Endodermal cell (in vitro differentiated cells): ENCODE measurements around the gene KLHL20. TPM values are rescaled to one million over a fixed set of nuclear protein-coding genes. Genes with fewer than 3 reads are reported as not detected.
"Not testable (repeated sequence)": the region's sequence is repeated elsewhere in the genome, so short reads cannot be mapped to it uniquely, and the experiment has no call there.

ENCODE experiments used
- DNase-seq: peaks from one replicate; pipeline ENCODE4 v3.0.0-alpha.2; 2017
- H3K27ac ChIP-seq: 2 replicates; pipeline ENCODE4 v1.5.1; 2013; ENCODE audit warnings: mild to moderate bottlenecking, low read depth, low read length, moderate library complexity
- H3K27me3 ChIP-seq: 2 replicates; pipeline ENCODE4 v1.6.1; 2013; ENCODE audit warnings: mild to moderate bottlenecking, low read length, moderate library complexity; ENCODE audit not compliant: insufficient read depth, control insufficient read depth, poor library complexity, severe bottlenecking
- H3K36me3 ChIP-seq: 2 replicates; pipeline ENCODE4 v1.7.0; 2013; ENCODE audit warnings: mild to moderate bottlenecking, low read length, moderate library complexity; ENCODE audit not compliant: control insufficient read depth, insufficient read depth
- H3K4me1 ChIP-seq: one replicate; pipeline ENCODE4 v1.7.0; 2013; ENCODE audit warnings: low read length; ENCODE audit not compliant: control insufficient read depth, insufficient read depth
- H3K4me3 ChIP-seq: 2 replicates; pipeline ENCODE4 v1.5.1; 2013; ENCODE audit warnings: mild to moderate bottlenecking, low read length, moderate library complexity
- H3K9ac ChIP-seq: 2 replicates; pipeline ENCODE4 v1.6.1; 2013; ENCODE audit warnings: mild to moderate bottlenecking, low read length, moderate library complexity; ENCODE audit not compliant: poor library complexity, severe bottlenecking; ENCODE audit errors: extremely low read depth
- H3K9me3 ChIP-seq: 2 replicates; pipeline ENCODE4 v1.6.1; 2013; ENCODE audit warnings: mild to moderate bottlenecking, low read length, moderate library complexity; ENCODE audit not compliant: control insufficient read depth
- H3K27ac Mint-ChIP-seq: 2 replicates; pipeline ENCODE4 v1.8.0; 2020; ENCODE audit warnings: mixed read lengths
- H3K27me3 Mint-ChIP-seq: 2 replicates; pipeline ENCODE4 v1.8.0; 2021; ENCODE audit warnings: mild to moderate bottlenecking, mixed read lengths; ENCODE audit not compliant: insufficient read depth
- H3K36me3 Mint-ChIP-seq: 2 replicates; pipeline ENCODE4 v1.8.0; 2020; ENCODE audit warnings: low read depth, mixed read lengths
- H3K4me1 Mint-ChIP-seq: 2 replicates; pipeline ENCODE4 v1.8.0; 2020; ENCODE audit warnings: mixed read lengths
- H3K4me3 Mint-ChIP-seq: 2 replicates; pipeline ENCODE4 v1.8.0; 2020; ENCODE audit warnings: mild to moderate bottlenecking, moderate library complexity, mixed read lengths
- H3K9me3 Mint-ChIP-seq: 2 replicates; pipeline ENCODE4 v1.8.0; 2020; ENCODE audit warnings: mild to moderate bottlenecking, mixed read lengths
- CTCF ChIP-seq: fragments of 200-600 bp; sonication (generic); conservative IDR thresholded peaks from 2 replicates; pipeline ENCODE4 v1.5.0; 2021; ENCODE audit warnings: antibody characterized with exemption, mild to moderate bottlenecking
- WGBS, 2 experiments: methylation state at CpG; one replicate each; pipeline versions ENCODE4 v1.1.5 to v1.1.7; 2013; ENCODE audit warnings: missing lambda C conversion rate in 2 of 2, mixed read lengths in 1 of 2; ENCODE audit not compliant: insufficient coverage in 1 of 2, insufficient read length in 1 of 2; 5-methylcytosine and 5-hydroxymethylcytosine counted together
- long read RNA-seq, 4 experiments: library from polyadenylated mRNA in 2 of 4; library from RNA in 1 of 4; library from capped mRNA in 1 of 4; stranded (forward) in 3 of 4; unstranded in 1 of 4; transcript quantifications; one replicate each; pipeline ENCODE4 v2.0.0, GENCODE V29; 2020 to 2021; ENCODE audit warnings: inconsistent platforms in 1 of 4
- polyA plus RNA-seq, 2 experiments: library from polyadenylated mRNA; stranded (reverse); fragments of 50-300 nt; gene quantifications; one replicate each; pipeline ENCODE4 v1.2.3, GENCODE V29; 2013
- total RNA-seq, 2 donors: library from RNA; stranded (reverse); fragmentation: NEBNext Ultra II Directional in 1 of 2; extraction: Animal tissue kit (Norgen Biotek cat#: 25700) in 1 of 2; gene quantifications; 2 replicates in 1 of 2; 3 replicates in 1 of 2; pipeline ENCODE4 v1.2.1, GENCODE V29; 2021

Gene KLHL20
- total RNA-seq, result 10 to 100 TPM; 15.6 to 17.3 TPM
- polyA plus RNA-seq (2013, experiment 1 of 2), result 16.9 TPM
- 14.7 TPM for polyA plus RNA-seq (2013, experiment 2 of 2)
- long read RNA-seq, experiment 1, partial matches to known transcripts, result 5 of 9 reads
- long read RNA-seq, experiment 1, other reads (novel, unspliced or antisense), result 4 of 9 reads
- long read RNA-seq, experiment 2, transcript KLHL20-201 (12 exons, 3,421 nt), result major isoform, 18 of 51 reads
- long read RNA-seq, experiment 2, partial matches to known transcripts, result 3 of 51 reads
- long read RNA-seq, experiment 2, other reads (novel, unspliced or antisense), result 30 of 51 reads
- long read RNA-seq, experiment 3, transcript KLHL20-201 (12 exons, 3,421 nt), result major isoform, 35 of 64 reads
- long read RNA-seq, experiment 3, partial matches to known transcripts, result 7 of 64 reads
- long read RNA-seq, experiment 3, other reads (novel, unspliced or antisense), result 22 of 64 reads
- long read RNA-seq, experiment 4, partial matches to known transcripts, result 11 of 17 reads
- long read RNA-seq, experiment 4, other reads (novel, unspliced or antisense), result 3 of 17 reads

- Histone ChIP-seq H3K4me1 (no peaks in the 10 kb centered on the region), H3K9ac (peak within 1 kb of the TSS; percentile 74), H3K36me3 (no peaks in the 10 kb centered on the region), H3K4me3 (peak within 1 kb of the TSS; percentile 99), H3K27ac (peak within 1 kb of the TSS; percentile 57), H3K9me3 (no peaks in the 10 kb centered on the region), H3K27me3 (peaks cover 10% of the 10 kb centered on the region)
- 1% methylated on average over 17 to 43 of the region's 43 CpGs for WGBS, 2 experiments
- Mint-ChIP-seq H3K4me3 (peak within 1 kb of the TSS; percentile 93), H3K27me3 (peaks cover 19% of the 10 kb centered on the region), H3K27ac (peak within 1 kb of the TSS; percentile 89), H3K4me1 (peaks cover 19% of the 10 kb centered on the region), H3K9me3 (no peaks in the 10 kb centered on the region), H3K36me3 (peaks cover 8% of the 10 kb centered on the region)
- TF ChIP-seq CTCF, result no peak
- DNase-seq, result peak; percentile 95
Measured at GRCh38 chr1:173714759-173715537, at the start of gene KLHL20. TSS of gene KLHL20 (plus strand) at chr1:173714981. CDS start at chr1:173716044, 1,063 bp downstream.

GRCh38 chr1:173666646-173667045, 48.1 kb upstream of the KLHL20 start:
- no peak overlapping the region for H3K4me3 Mint-ChIP-seq
- Histone ChIP-seq H3K36me3 (no peaks in the 10 kb centered on the region), H3K4me1 (no peaks in the 10 kb centered on the region), H3K9ac (no peak overlapping the region), H3K27me3 (no peaks in the 10 kb centered on the region), H3K27ac (no peak overlapping the region), H3K4me3 (no peak overlapping the region), H3K9me3 (no peaks in the 10 kb centered on the region)
- no peak for TF ChIP-seq CTCF
- peaks cover under 1% of the 10 kb centered on the region for H3K9me3 Mint-ChIP-seq
- no peak overlapping the region for H3K27ac Mint-ChIP-seq
- no peaks in the 10 kb centered on the region for H3K36me3 Mint-ChIP-seq
- peaks cover 8% of the 10 kb centered on the region for H3K27me3 Mint-ChIP-seq
- DNase-seq, result no peak
- H3K4me1 Mint-ChIP-seq, result peaks cover 5% of the 10 kb centered on the region
- WGBS, 2 experiments, result 78 to 96% methylated on average over 1 to 2 of the region's 3 CpGs

GRCh38 chr1:173669491-173669941, 45.3 kb upstream of the KLHL20 start, which contains the start of gene ANKRD45:
TSS of gene ANKRD45 (minus strand) at chr1:173669851. CDS start at chr1:173659418, 10,433 bp downstream.
- Histone ChIP-seq H3K4me1 (no peaks in the 10 kb centered on the region), H3K27ac (no peak within 1 kb of the TSS), H3K36me3 (no peaks in the 10 kb centered on the region), H3K9me3 (no peaks in the 10 kb centered on the region), H3K4me3 (peak within 1 kb of the TSS; percentile 71), H3K9ac (peak within 1 kb of the TSS; percentile 38), H3K27me3 (no peaks in the 10 kb centered on the region)
- Mint-ChIP-seq H3K4me3 (peak within 1 kb of the TSS; percentile 70), H3K4me1 (peaks cover 8% of the 10 kb centered on the region), H3K27me3 (peaks cover 8% of the 10 kb centered on the region), H3K36me3 (no peaks in the 10 kb centered on the region), H3K9me3 (no peaks in the 10 kb centered on the region), H3K27ac (peak within 1 kb of the TSS; percentile 50)
- peak; percentile 91 for DNase-seq
- TF ChIP-seq CTCF, result peak; percentile 54
- WGBS, 2 experiments, result 0 to 9% methylated on average over 3 to 33 of the region's 33 CpGs

- H3K4me1 Mint-ChIP-seq, result peaks cover 11% of the 10 kb centered on the region
- H3K27ac Mint-ChIP-seq, H3K4me1 ChIP-seq, H3K27ac ChIP-seq, H3K27me3 ChIP-seq, DNase-seq, H3K27me3 Mint-ChIP-seq, H3K9ac ChIP-seq, H3K4me3 Mint-ChIP-seq, H3K36me3 Mint-ChIP-seq, H3K36me3 ChIP-seq: not testable (repeated sequence)
- WGBS, 2 experiments, result 88 to 90% methylated on average over 1 to 2 of the region's 2 CpGs
- H3K9me3 Mint-ChIP-seq, result peaks cover 30% of the 10 kb centered on the region
- Histone ChIP-seq H3K9me3 (peaks cover 29% of the 10 kb centered on the region), H3K4me3 (peak overlapping the region; percentile 17)
Measured at GRCh38 chr1:173674496-173674895, 40.3 kb upstream of the KLHL20 start.
